Measurements from ENCODE around the gene NUP93. TPM values are rescaled to one million over a fixed set of nuclear protein-coding genes. Genes with fewer than 3 reads are reported as not detected.

Gene NUP93
- total and polyA plus RNA-seq, 2 donors (not counting 3 experiments of a cell fraction or from before 2014, with no cell fraction given) = 62.3 to 124 TPM

- Histone ChIP-seq H4K20me1 (replicated peaks; ENCODE audit: control insufficient read depth, extremely low read depth, insufficient read depth, low read length) (no peaks in the 10 kb centered on the region), H3K9me1 (replicated peaks; ENCODE audit: control insufficient read depth, extremely low read depth, insufficient read depth, low read length) (no peaks in the 10 kb centered on the region), H3K27ac (ENCODE audit: insufficient read depth, low read depth, low read length) (no peak overlapping the region), H3K27me3 (ENCODE audit: control insufficient read depth in 2 of 2, insufficient read depth in 2 of 2, low read length in 2 of 2) (no peaks in the 10 kb centered on the region), H3K79me2 (ENCODE audit: control insufficient read depth, insufficient read depth, low read length) (no peaks in the 10 kb centered on the region), H3K9me3 (replicated peaks; ENCODE audit: control insufficient read depth, insufficient read depth, low read length) (no peaks in the 10 kb centered on the region), H3K4me2 (ENCODE audit: insufficient read depth, low read length) (no peak overlapping the region), H3K9ac (replicated peaks; ENCODE audit: extremely low read depth, insufficient read depth, low read length) (no peak overlapping the region), H3K4me3 (replicated peaks in 1 of 3; ENCODE audit: insufficient read depth in 1 of 3, low read depth in 1 of 3, low read length in 3 of 3) (no peak overlapping the region), H3K36me3 (ENCODE audit: control insufficient read depth in 2 of 2, extremely low read depth in 1 of 2, insufficient read depth in 2 of 2, low read length in 2 of 2) (no peaks in the 10 kb centered on the region), H3K4me1 (ENCODE audit: control insufficient read depth, extremely low read depth, insufficient read depth, low read length) (no peaks in the 10 kb centered on the region), H2AFZ (ENCODE audit: low read depth, low read length) (no peak overlapping the region)
- ChIA-PET CTCF (interaction anchor here (1.2 kb wide), 1 partner anchor 15 kb away, joined by 3 read pairs; no protein-coding TSS in a partner anchor), POLR2A (no interaction called here)
- intact Hi-C loops (cut with micrococcal nuclease) = no loop called here
- dilution Hi-C loops (cut with MboI; ENCODE audit: extremely low pct_ligation_motif_present, low sequenced_read_pairs) = no loop called here
- BruUV-seq (replicated peaks) = no TSS peak
- FAIRE-seq (no peak), DNase-seq (ENCODE audit: low read depth, low spot score) (no peak)
- TF ChIP-seq, protein P1, sequence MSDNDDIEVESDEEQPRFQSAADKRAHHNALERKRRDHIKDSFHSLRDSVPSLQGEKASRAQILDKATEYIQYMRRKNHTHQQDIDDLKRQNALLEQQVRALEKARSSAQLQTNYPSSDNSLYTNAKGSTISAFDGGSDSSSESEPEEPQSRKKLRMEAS (IDR thresholded peaks at IDR 0.05; ENCODE audit: insufficient read depth, insufficient read length) = no peak
- TF ChIP-seq POLR2A (IDR thresholded peaks at IDR 0.05; ENCODE audit: low read depth, low read length) (no peak), FOS (IDR thresholded peaks at IDR 0.05; ENCODE audit: borderline replicate concordance, insufficient read depth, low read length) (no peak), POLR2AphosphoS5 (IDR thresholded peaks at IDR 0.05; ENCODE audit: insufficient read depth, low read depth, low read length) (no peak)
Observed at GRCh38 chr16:56892705-56893104, 162.8 kb downstream of the NUP93 start.

GRCh38 chr16:56894331-56894917, 164.5 kb downstream of the NUP93 start:
- TF ChIP-seq JUN (IDR thresholded peaks at IDR 0.05; ENCODE audit: borderline replicate concordance, insufficient read depth, insufficient read length, low read depth) (no peak), POLR2A (IDR thresholded peaks at IDR 0.05; ENCODE audit: low read depth, low read length) (no peak), MYC (IDR thresholded peaks at IDR 0.05; ENCODE audit: low read depth, low read length) (no peak), FOS (IDR thresholded peaks at IDR 0.05; ENCODE audit: borderline replicate concordance, insufficient read depth, low read length) (no peak), GATA2 (IDR thresholded peaks at IDR 0.05; ENCODE audit: insufficient read depth, insufficient read length, low read depth, low read length) (no peak), POLR2AphosphoS5 (IDR thresholded peaks at IDR 0.05; ENCODE audit: insufficient read depth, low read depth, low read length) (no peak)
- TF ChIP-seq, protein P1 (IDR thresholded peaks at IDR 0.05; ENCODE audit: insufficient read depth, insufficient read length) = no peak
- TF ChIP-seq, protein P2, sequence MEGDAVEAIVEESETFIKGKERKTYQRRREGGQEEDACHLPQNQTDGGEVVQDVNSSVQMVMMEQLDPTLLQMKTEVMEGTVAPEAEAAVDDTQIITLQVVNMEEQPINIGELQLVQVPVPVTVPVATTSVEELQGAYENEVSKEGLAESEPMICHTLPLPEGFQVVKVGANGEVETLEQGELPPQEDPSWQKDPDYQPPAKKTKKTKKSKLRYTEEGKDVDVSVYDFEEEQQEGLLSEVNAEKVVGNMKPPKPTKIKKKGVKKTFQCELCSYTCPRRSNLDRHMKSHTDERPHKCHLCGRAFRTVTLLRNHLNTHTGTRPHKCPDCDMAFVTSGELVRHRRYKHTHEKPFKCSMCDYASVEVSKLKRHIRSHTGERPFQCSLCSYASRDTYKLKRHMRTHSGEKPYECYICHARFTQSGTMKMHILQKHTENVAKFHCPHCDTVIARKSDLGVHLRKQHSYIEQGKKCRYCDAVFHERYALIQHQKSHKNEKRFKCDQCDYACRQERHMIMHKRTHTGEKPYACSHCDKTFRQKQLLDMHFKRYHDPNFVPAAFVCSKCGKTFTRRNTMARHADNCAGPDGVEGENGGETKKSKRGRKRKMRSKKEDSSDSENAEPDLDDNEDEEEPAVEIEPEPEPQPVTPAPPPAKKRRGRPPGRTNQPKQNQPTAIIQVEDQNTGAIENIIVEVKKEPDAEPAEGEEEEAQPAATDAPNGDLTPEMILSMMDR (IDR thresholded peaks at IDR 0.05; ENCODE audit: extremely low read depth in 1 of 2, insufficient read depth in 1 of 2, low read depth in 1 of 2, low read length in 2 of 2) = no peak
- no peaks in the 10 kb centered on the region for H3K9me1 ChIP-seq (replicated peaks; ENCODE audit: control insufficient read depth, extremely low read depth, insufficient read depth, low read length)
- H3K4me1 ChIP-seq (ENCODE audit: control insufficient read depth, extremely low read depth, insufficient read depth, low read length) = no peaks in the 10 kb centered on the region
- no peak overlapping the region for H3K4me3 ChIP-seq (replicated peaks in 1 of 3; ENCODE audit: insufficient read depth in 1 of 3, low read depth in 1 of 3, low read length in 3 of 3)
- DNase-seq (ENCODE audit: low read depth, low spot score) (no peak), FAIRE-seq (no peak)
- no peaks in the 10 kb centered on the region for H3K36me3 ChIP-seq (ENCODE audit: control insufficient read depth in 2 of 2, extremely low read depth in 1 of 2, insufficient read depth in 2 of 2, low read length in 2 of 2)
- dilution Hi-C loops (cut with MboI; ENCODE audit: extremely low pct_ligation_motif_present, low sequenced_read_pairs) (no loop called here), intact Hi-C loops (cut with micrococcal nuclease) (no loop called here)
- no peaks in the 10 kb centered on the region for H3K79me2 ChIP-seq (ENCODE audit: control insufficient read depth, insufficient read depth, low read length)
- H3K4me2 ChIP-seq (ENCODE audit: insufficient read depth, low read length) = no peak overlapping the region
- POLR2A ChIA-PET = no interaction called here
- H3K9ac ChIP-seq (replicated peaks; ENCODE audit: extremely low read depth, insufficient read depth, low read length) = no peak overlapping the region
- H3K27me3 ChIP-seq (ENCODE audit: control insufficient read depth in 2 of 2, insufficient read depth in 2 of 2, low read length in 2 of 2) = no peaks in the 10 kb centered on the region
- no peaks in the 10 kb centered on the region for H3K9me3 ChIP-seq (replicated peaks; ENCODE audit: control insufficient read depth, insufficient read depth, low read length)
- no peak overlapping the region for H3K27ac ChIP-seq (ENCODE audit: insufficient read depth, low read depth, low read length)
- H2AFZ ChIP-seq (ENCODE audit: low read depth, low read length) = no peak overlapping the region
- H4K20me1 ChIP-seq (replicated peaks; ENCODE audit: control insufficient read depth, extremely low read depth, insufficient read depth, low read length) = no peaks in the 10 kb centered on the region
- CTCF ChIA-PET = no interaction called here
- no TSS peak for BruUV-seq (replicated peaks)
